Stomach smooth muscle (tissue), 2 donors: ENCODE data around the gene ST3GAL3.
A peak's percentile ranks its signal among the peaks of the same experiment; 100 is the strongest.

Experiments
- H3K27ac ChIP-seq: one replicate; pipeline ENCODE4 v1.7.0; 2013; ENCODE audit warnings: mild to moderate bottlenecking, low read length, inconsistent platforms
- H3K27me3 ChIP-seq, 2 donors: one replicate each; pipeline ENCODE4 v1.7.0; 2013; ENCODE audit warnings: low read length in 2 of 2; ENCODE audit not compliant: insufficient read depth in 2 of 2, control insufficient read depth in 1 of 2
- H3K36me3 ChIP-seq, 2 donors: one replicate each; pipeline ENCODE4 v1.7.0; 2013; ENCODE audit warnings: low read length in 2 of 2; ENCODE audit not compliant: control insufficient read depth in 2 of 2, insufficient read depth in 2 of 2
- H3K4me1 ChIP-seq: one replicate; pipeline ENCODE4 v1.7.0; 2013; ENCODE audit warnings: low read length; ENCODE audit not compliant: control insufficient read depth, insufficient read depth
- H3K4me3 ChIP-seq, 2 donors: one replicate each; pipeline ENCODE4 v1.7.0; 2013; ENCODE audit warnings: low read length in 2 of 2
- H3K9ac ChIP-seq, 2 donors: one replicate each; pipeline ENCODE4 v1.7.0; 2013; ENCODE audit warnings: low read length in 2 of 2, mild to moderate bottlenecking in 1 of 2
- H3K9me3 ChIP-seq, 2 donors: one replicate each; pipeline ENCODE4 v1.7.0; 2013; ENCODE audit warnings: low read length in 2 of 2; ENCODE audit not compliant: control insufficient read depth in 2 of 2
- donor health status: healthy.
- donor health status: Pancreatic carcinoma.

ST3GAL3 gene

DNA sequence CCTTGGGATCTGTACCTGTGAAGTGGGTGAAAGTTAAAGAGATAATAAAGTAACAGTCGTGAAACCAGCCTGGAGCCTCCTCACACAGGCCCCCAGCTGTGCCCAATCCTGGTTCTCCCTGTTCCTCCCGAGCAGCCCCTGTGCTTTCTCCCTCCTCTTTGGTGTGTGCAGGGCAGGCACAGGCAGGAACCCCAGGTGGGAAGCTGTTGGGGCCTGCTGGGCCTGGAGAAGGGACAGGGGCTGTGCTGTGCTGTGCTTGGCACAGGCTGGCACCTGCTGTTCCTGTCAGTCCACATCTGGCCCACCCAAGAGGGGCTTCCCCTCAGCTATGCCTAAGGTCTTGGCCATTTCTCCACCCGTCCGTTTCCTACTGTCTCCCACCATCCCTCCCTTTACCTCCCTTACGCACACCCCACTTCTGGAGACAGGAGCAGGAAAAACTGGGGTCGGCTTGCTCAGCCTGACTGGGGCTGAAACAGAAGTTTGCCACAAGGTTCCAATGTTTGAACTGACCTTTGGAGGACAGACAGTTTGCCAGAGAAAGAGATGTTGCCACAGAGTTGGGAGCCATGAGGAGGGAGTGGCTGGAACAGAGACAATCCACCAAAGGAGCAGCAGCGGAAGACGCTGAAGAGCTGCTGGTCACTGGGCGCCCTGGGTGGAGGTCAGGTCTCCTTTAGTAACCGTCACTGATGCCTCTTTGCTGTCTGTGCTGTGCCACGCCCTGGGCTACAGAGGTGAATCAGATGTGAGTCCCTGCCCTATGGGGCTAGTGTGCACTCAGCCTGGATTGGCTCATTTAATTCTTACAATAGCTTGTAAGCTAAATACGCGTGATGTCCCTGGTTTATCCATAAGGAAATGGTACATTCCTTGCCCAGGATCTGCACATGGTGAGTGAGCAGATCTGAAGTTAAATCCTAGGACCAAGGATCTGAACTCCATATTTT is 207.5 kb downstream of the ST3GAL3 start:
- Histone ChIP-seq H3K9me3 (no peaks in the 10 kb centered on the region), H3K9ac (no peak overlapping the region), H3K4me3 (no peak overlapping the region), H3K27ac (no peak overlapping the region), H3K4me1 (peaks cover 11% of the 10 kb centered on the region), H3K36me3 (peaks cover 0 to 1% of the 10 kb centered on the region in 2 donors), H3K27me3 (no peaks in the 10 kb centered on the region)

DNA sequence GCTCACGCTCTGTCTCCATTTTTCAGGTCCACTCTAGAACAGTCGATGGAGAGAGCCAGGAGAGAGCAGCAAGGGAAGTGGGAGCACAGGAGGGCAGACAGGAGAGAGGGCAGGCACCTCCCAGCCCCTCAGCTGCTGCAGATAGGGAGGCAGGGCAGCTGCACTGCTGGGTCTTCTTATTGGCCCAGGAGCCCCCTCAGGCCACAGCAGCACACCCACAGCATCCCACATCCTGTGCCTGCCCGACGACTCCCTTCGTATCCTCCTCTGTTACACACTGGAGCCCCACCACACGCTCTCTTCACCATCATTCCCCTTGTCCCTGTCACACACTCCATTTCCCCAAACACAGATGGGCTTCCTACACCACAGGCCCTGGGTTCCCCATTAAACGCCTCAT is 212.6 kb downstream of the ST3GAL3 start:
- Histone ChIP-seq H3K4me3 (no peak overlapping the region), H3K9ac (no peak overlapping the region), H3K4me1 (no peaks in the 10 kb centered on the region), H3K27me3 (no peaks in the 10 kb centered on the region), H3K36me3 (peaks cover 0 to 13% of the 10 kb centered on the region in 2 donors), H3K27ac (no peak overlapping the region), H3K9me3 (no peaks in the 10 kb centered on the region)

DNA sequence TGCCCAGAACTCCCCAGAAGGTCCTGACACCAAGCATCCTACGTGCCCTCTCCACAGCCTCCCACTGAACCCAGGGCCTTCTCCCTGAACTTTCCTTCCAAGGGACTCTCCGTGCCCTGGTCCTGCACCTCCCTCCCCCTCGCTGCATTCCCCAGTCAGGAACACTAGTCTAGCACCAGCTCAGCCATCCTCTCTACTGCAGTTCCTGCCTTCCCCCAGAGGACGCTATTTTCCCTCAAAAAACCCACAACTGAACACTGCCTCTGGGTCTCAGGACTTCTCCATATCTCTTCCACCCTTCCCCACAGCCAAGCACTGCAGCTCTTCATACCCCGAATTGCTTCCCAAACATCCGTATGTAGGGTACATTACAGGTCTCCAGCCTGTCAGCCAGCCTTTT is 213.7 kb downstream of the ST3GAL3 start:
- no peaks in the 10 kb centered on the region for H3K27me3 ChIP-seq

DNA sequence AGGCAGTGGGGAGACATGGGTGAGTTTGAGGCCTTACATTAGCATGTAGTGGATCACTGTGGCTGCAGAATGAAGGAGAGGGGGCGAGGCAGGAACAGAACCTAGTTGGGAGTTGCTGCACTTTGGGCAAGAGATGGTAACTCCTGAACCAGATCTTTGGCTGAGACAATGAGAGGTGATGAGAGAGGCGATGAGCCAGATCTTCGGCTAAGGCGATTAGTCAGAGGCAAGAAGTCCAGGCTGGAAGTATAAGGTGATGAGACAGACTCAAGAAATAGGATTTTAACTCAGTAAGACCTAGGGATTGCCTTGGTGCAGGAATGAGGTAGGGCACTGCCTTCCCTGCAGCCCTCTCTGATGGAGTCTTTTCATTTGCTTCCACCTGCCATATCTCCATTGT is 217.2 kb downstream of the ST3GAL3 start:
- Histone ChIP-seq H3K9me3 (no peaks in the 10 kb centered on the region), H3K36me3 (peaks cover 0 to 19% of the 10 kb centered on the region in 2 donors), H3K27me3 (no peaks in the 10 kb centered on the region), H3K9ac (no peak overlapping the region), H3K4me3 (no peak overlapping the region), H3K27ac (no peak overlapping the region), H3K4me1 (no peaks in the 10 kb centered on the region)

More for the DNA sequence above, 213.7 kb downstream of the ST3GAL3 start:
- Histone ChIP-seq H3K9me3 (no peaks in the 10 kb centered on the region), H3K27ac (no peak overlapping the region), H3K36me3 (peaks cover 0 to 19% of the 10 kb centered on the region in 2 donors), H3K4me1 (no peaks in the 10 kb centered on the region), H3K4me3 (no peak overlapping the region), H3K9ac (no peak overlapping the region)

GRCh38 chr1:43925846-43926245 is 218.5 kb downstream of the ST3GAL3 start:
- Histone ChIP-seq H3K4me3 (no peak overlapping the region), H3K9me3 (no peaks in the 10 kb centered on the region), H3K9ac (no peak overlapping the region), H3K4me1 (no peaks in the 10 kb centered on the region), H3K27me3 (no peaks in the 10 kb centered on the region), H3K36me3 (peaks cover 0 to 16% of the 10 kb centered on the region in 2 donors), H3K27ac (no peak overlapping the region)

GRCh38 chr1:43930168-43930948 is 223.0 kb downstream of the ST3GAL3 start:
- H3K36me3 ChIP-seq: peaks cover 0 to 5% of the 10 kb centered on the region in 2 donors
- peaks cover 27% of the 10 kb centered on the region for H3K4me1 ChIP-seq
- no peak overlapping the region for H3K4me3 ChIP-seq
- no peak overlapping the region for H3K27ac ChIP-seq
- H3K9me3 ChIP-seq: no peaks in the 10 kb centered on the region
- H3K9ac ChIP-seq: no peak overlapping the region
- no peaks in the 10 kb centered on the region for H3K27me3 ChIP-seq

- Histone ChIP-seq H3K27ac (no peak overlapping the region), H3K36me3 (no peaks in the 10 kb centered on the region), H3K4me1 (peaks cover 33% of the 10 kb centered on the region), H3K27me3 (no peaks in the 10 kb centered on the region), H3K9me3 (no peaks in the 10 kb centered on the region), H3K9ac (no peak overlapping the region), H3K4me3 (no peak overlapping the region)
Measured at GRCh38 chr1:43930949-43931275, 223.6 kb downstream of the ST3GAL3 start.

- Histone ChIP-seq H3K4me3 (no peak overlapping the region), H3K36me3 (no peaks in the 10 kb centered on the region), H3K4me1 (peaks cover 39% of the 10 kb centered on the region), H3K27ac (no peak overlapping the region), H3K27me3 (no peaks in the 10 kb centered on the region), H3K9me3 (no peaks in the 10 kb centered on the region), H3K9ac (no peak overlapping the region)
Measured at GRCh38 chr1:43931711-43932660, 224.7 kb downstream of the ST3GAL3 start.

GRCh38 chr1:43932786-43933385 is 225.6 kb downstream of the ST3GAL3 start:
- Histone ChIP-seq H3K27ac (no peak overlapping the region), H3K4me3 (peak overlapping the region; percentile 57 to 75), H3K4me1 (peaks cover 40% of the 10 kb centered on the region), H3K36me3 (no peaks in the 10 kb centered on the region), H3K9me3 (no peaks in the 10 kb centered on the region), H3K9ac (peak overlapping the region; percentile 33 to 64), H3K27me3 (no peaks in the 10 kb centered on the region)
